ENCODE data around the gene TRIOBP. TPM values are rescaled to one million over a fixed set of nuclear protein-coding genes. Genes with fewer than 3 reads are reported as not detected.
A peak's percentile ranks its signal among the peaks of the same experiment; 100 is the strongest.

Gene TRIOBP
- total and polyA plus RNA-seq, 12 donors, result 34.7 to 115 (median 82.4) TPM

- ATAC-seq (no peak), DNase-seq (no peak)
- 39 to 51% methylated on average over 8 of the region's 8 CpGs for WGBS, 2 donors
- H3K4me3 ChIP-seq, result peak overlapping the region in 2 of 10 donors; percentile 92 to 98
- intact Hi-C loops (cut with DNase I), result loop anchor here in 3 of 10 donors (5.0 kb wide), 3 partner anchors 54 to 71 kb away; partner anchors contain the start of genes LGALS1 (in 1 of the 3) and NOL12 (in 1 of the 3)
- peak overlapping the region; percentile 27 to 100 (median 99) for H3K27ac ChIP-seq
- peaks cover 0 to 26% (median 0%) of the 10 kb centered on the region in 9 donors for H3K36me3 ChIP-seq
- H3K4me1 ChIP-seq, result peaks cover 51 to 84% (median 76%) of the 10 kb centered on the region in 9 donors
- no peaks in the 10 kb centered on the region for H3K9me3 ChIP-seq
- TF ChIP-seq CTCF (IDR thresholded peaks at IDR 0.05), result no peak
- H3K27me3 ChIP-seq, result no peaks in the 10 kb centered on the region
These were observed 51.8 kb downstream of the TRIOBP start for GRCh38 chr22:37748659-37749058.

- peaks cover 0 to 31% (median 0%) of the 10 kb centered on the region in 9 donors for H3K36me3 ChIP-seq
- WGBS, 2 donors, result 84% methylated on average over 12 of the region's 12 CpGs
- TF ChIP-seq CTCF (IDR thresholded peaks at IDR 0.05), result no peak
- peaks cover 54 to 86% (median 82%) of the 10 kb centered on the region in 9 donors for H3K4me1 ChIP-seq
- intact Hi-C loops (cut with DNase I), result loop anchor here in 3 of 10 donors (5.0 kb wide), 3 partner anchors 53 to 72 kb away; partner anchors contain the start of genes LGALS1 (in 1 of the 3) and NOL12 (in 1 of the 3)
- no peak for ATAC-seq
- H3K27me3 ChIP-seq, result no peaks in the 10 kb centered on the region
- H3K9me3 ChIP-seq, result no peaks in the 10 kb centered on the region
- peak overlapping the region; percentile 27 to 100 (median 99) for H3K27ac ChIP-seq
- no peak overlapping the region for H3K4me3 ChIP-seq
- no peak for DNase-seq
These were observed 52.4 kb downstream of the TRIOBP start for GRCh38 chr22:37749226-37749625.

GRCh38 chr22:37749831-37750595 lies 53.2 kb downstream of the TRIOBP start:
- WGBS, 2 donors, result 46 to 47% methylated on average over 16 of the region's 16 CpGs
- peak overlapping the region; percentile 86 to 100 (median 99) for H3K27ac ChIP-seq
- peaks cover 0 to 39% (median 7%) of the 10 kb centered on the region in 9 donors for H3K36me3 ChIP-seq
- DNase-seq (no peak), ATAC-seq (peak in 7 of 8 donors; percentile 7 to 42 (median 18))
- intact Hi-C loops (cut with DNase I), result loop anchor here in 4 of 10 donors (5.0 to 10.0 kb wide), 4 partner anchors 52 to 73 kb away; partner anchors contain the start of genes GCAT (in 2 of the 4), LGALS1 (in 1 of the 4) and NOL12 (in 1 of the 4)
- no peak for TF ChIP-seq CTCF (IDR thresholded peaks at IDR 0.05)
- H3K27me3 ChIP-seq, result no peaks in the 10 kb centered on the region
- H3K9me3 ChIP-seq, result no peaks in the 10 kb centered on the region
- peak overlapping the region in 1 of 10 donors; percentile 2 for H3K4me3 ChIP-seq
- peaks cover 54 to 90% (median 84%) of the 10 kb centered on the region in 9 donors for H3K4me1 ChIP-seq

GRCh38 chr22:37750596-37751162 lies 53.8 kb downstream of the TRIOBP start:
- ATAC-seq (no peak), DNase-seq (no peak)
- intact Hi-C loops (cut with DNase I), result loop anchor here in 2 of 10 donors (10.0 kb wide), 1 partner anchor 54 kb away; the partner anchor contains the start of gene GCAT (in 2 of the 2)
- peak overlapping the region; percentile 86 to 100 (median 99) for H3K27ac ChIP-seq
- H3K9me3 ChIP-seq, result no peaks in the 10 kb centered on the region
- peaks cover 0 to 46% (median 12%) of the 10 kb centered on the region in 9 donors for H3K36me3 ChIP-seq
- 59 to 66% methylated on average over 14 of the region's 14 CpGs for WGBS, 2 donors
- H3K27me3 ChIP-seq, result no peaks in the 10 kb centered on the region
- TF ChIP-seq CTCF (IDR thresholded peaks at IDR 0.05), result no peak
- H3K4me3 ChIP-seq, result peak overlapping the region in 1 of 10 donors; percentile 2
- peaks cover 51 to 85% (median 78%) of the 10 kb centered on the region in 9 donors for H3K4me1 ChIP-seq
